ENCODE measurements around the gene CLDN12.
"Not testable (repeated sequence)": the region's sequence is repeated elsewhere in the genome, so short reads cannot be mapped to it uniquely, and the experiment has no call there.

The CLDN12 gene

DNA sequence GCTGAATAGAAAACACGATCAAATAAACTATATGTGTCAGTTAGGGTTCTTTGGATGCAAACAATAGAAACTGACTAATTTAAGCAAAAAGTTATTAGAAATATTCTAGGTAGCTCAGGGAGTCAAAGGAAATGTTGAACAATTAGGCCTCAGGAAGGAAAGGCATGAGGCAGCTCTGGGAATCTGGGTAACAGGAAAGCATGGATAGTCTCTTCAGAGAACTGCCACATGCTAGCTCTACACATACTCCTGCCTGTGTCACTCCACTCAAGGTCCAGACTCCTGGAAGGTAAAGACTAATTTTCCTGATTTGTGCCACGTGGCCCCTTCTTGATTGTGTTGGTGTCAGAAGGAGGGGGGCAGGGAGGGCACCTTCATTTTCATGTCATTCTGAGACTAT, 42.4 kb downstream of the CLDN12 start:
- DNase-seq, result no peak

- DNase-seq, result no peak
Measured at GRCh38 chr7:90446137-90446899, 43.1 kb downstream of the CLDN12 start.

DNA sequence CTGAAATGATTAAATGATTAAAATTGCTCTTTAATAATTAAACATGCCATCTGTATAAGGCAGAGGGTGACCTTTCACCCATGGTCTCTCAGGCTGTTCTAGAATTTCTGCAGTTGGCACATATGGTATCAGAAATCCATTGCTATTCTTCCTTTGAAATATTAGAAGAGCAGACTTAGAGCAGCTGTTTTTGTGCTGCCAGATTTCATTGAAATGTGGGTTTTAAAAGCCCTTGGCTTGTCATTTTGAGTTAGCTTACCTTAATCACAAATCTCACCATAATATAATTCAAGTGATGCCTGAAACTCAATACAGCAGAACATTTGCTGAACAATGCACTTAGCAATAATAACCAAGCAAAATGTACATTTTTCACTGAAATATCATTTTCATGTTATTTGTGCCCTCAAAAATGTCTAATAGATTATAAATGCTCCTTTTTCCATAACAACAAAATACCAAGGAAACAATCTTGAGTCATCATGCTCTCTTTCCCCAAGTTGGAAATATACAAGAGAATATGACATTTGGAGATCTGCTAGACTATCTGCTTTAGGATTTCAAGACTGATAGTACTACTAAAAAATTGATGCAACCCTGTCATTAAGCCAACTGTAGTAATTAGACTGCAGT, 50.1 kb downstream of the CLDN12 start:
- DNase-seq, result no peak

DNA sequence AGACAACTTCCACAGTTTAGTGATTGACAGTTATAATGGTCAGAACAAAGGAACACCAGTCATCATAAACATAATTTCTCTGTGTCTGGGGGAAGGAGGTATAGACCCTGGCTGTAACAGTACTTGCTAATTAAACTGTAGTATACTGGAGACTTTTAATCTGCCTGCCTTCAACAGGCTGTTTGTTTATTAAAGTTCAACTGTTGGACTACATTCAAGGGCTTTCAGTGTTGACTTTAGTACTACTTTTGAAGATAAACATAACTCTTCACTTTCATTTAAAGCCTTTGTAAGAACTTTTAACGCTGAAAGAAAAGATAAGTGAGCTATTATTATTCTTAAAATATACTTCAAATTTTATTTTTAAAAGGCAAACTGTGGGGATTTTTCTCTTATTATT, 50.7 kb downstream of the CLDN12 start:
- DNase-seq, result no peak

GRCh38 chr7:90455163-90456030, 52.1 kb downstream of the CLDN12 start:
- DNase-seq, result no peak

DNA sequence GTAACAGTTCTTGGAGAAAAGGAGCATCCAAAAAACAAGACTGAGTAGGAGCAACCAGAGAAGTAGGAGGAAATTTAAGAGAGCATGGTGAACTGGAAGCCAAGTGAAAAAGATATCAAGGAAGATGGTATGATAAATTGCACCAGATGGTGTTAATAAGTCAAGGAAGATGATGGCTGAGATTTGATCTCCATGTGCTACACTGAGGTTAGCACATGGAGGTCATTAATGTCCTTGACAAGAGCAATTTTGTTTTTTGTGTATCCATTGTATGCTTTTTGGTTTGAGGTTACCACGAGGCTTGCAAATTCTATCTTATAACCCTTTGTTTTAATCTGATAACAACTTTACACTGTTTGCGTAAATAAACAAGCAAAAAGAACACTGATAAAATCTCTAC, 54.8 kb downstream of the CLDN12 start:
- no peak for DNase-seq

DNA sequence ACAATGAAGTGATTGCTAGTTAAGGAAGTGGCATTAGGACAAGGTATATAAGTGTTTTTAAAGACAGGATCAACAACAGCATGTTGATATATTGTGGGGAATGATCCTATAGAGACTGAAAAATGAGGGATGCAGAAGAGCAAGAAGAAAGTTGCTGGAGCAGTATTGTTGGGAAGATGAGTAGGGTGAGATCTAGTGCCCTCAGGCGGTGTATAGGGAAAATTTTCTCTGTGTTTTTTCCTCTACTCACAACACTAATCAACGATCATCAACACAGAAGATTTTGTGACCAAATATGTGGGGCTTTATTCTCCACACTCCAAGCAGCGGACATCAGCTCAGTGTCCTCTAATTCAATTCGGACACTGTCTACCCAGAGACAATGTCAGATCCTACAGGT, 56.6 kb downstream of the CLDN12 start:
- no peak for DNase-seq

DNA sequence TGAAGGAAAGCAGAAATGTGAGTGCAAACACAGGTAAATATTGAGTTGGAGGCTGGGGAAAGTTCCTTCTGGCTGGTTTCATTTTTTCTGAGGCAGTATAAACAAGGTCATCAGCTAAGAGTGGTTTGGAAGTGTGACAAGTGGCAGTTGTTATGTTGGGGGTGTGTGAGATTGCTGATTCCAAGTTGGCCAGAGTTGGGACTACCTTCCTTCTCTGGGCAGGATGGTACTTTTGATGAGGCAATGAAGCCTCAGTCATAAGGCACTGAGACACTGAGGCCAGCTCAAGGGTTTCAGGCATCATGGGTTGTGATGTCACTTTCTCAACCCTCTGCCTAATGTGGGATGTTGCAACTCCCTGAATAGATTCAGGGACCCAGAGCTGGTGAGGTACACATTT, 58.0 kb downstream of the CLDN12 start:
- DNase-seq, result no peak

DNA sequence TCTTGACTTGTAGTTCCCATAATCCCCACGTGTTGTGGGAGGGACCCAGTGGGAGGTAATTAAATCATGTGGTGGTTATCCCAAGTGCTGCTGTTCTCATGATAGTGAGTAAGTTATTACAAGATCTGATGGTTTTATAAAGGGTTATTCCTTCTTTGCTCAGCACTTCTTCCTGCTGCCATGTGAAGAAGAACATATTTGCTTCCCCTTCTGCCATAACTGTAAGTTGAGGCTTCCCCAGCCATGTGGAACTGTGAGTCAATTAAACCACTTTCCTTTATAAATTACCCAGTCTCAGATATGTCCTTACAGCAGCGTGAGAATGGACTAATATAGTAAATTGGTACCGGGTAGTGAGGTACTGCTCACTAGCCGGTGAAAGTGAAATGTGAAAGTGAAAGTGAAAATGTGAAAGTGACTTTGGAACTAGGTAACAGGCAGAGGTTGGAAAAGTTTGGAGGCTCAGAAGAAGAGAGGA, 59.9 kb downstream of the CLDN12 start:
- DNase-seq, result not testable (repeated sequence)
